BLaER1 (cell line): ENCODE data around the gene CADM1.

Experiments used
- H3K27ac ChIP-seq: shearing (Covaris generic); formaldehyde crosslinking; 2 replicates; pipeline ENCODE4 v1.8.1; 2022
- H3K27me3 ChIP-seq: shearing (Covaris generic); formaldehyde crosslinking; 2 replicates; pipeline ENCODE4 v1.8.1; 2022
- H3K36me3 ChIP-seq: shearing (Covaris generic); formaldehyde crosslinking; 2 replicates; pipeline ENCODE4 v1.8.1; 2022
- H3K4me1 ChIP-seq: shearing (Covaris generic); formaldehyde crosslinking; 2 replicates; pipeline ENCODE4 v1.8.1; 2022
- H3K4me2 ChIP-seq: shearing (Covaris generic); formaldehyde crosslinking; 2 replicates; pipeline ENCODE4 v1.8.1; 2022
- H3K4me3 ChIP-seq: shearing (Covaris generic); formaldehyde crosslinking; 2 replicates; pipeline ENCODE4 v1.8.1; 2022
- H3K9ac ChIP-seq: shearing (Covaris generic); formaldehyde crosslinking; 2 replicates; pipeline ENCODE4 v1.8.1; 2022
- H3K9me3 ChIP-seq: shearing (Covaris generic); formaldehyde crosslinking; 2 replicates; pipeline ENCODE4 v1.8.1; 2022
- H4K20me1 ChIP-seq: shearing (Covaris generic); formaldehyde crosslinking; 2 replicates; pipeline ENCODE4 v1.8.1; 2022
- Cebpa-rat ChIP-seq: shearing (Covaris generic); IDR thresholded peaks from 2 replicates; pipeline ENCODE4 v1.8.1; 2022

Gene CADM1

DNA sequence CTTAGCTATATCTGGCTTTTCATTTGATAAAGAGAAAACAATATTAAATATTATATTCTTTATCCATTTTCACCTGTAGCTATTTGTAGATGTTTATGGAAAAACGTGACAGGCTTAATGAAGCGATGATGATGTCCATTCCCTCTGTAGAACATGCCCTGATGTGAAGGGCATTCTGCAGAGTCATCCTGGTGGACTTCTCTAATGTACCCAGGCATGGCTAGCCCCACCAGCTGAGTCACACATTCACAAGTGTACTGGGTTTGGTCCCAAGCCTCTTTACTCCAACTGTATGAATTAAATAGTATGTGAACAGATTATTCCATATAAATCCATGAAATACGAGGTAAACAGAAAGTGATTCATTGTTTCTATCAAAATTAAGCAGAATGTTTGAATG lies 139.3 kb downstream of the CADM1 start:
- H3K27ac ChIP-seq, result no peak overlapping the region
- no peaks in the 10 kb centered on the region for H3K4me1 ChIP-seq
- no peaks in the 10 kb centered on the region for H3K36me3 ChIP-seq
- no peak overlapping the region for H3K4me3 ChIP-seq
- no peaks in the 10 kb centered on the region for H3K9me3 ChIP-seq
- H3K9ac ChIP-seq, result no peak overlapping the region
- TF ChIP-seq Cebpa-rat, result no peak
- no peaks in the 10 kb centered on the region for H4K20me1 ChIP-seq
- no peaks in the 10 kb centered on the region for H3K27me3 ChIP-seq
- no peak overlapping the region for H3K4me2 ChIP-seq

GRCh38 chr11:115363921-115364320 lies 140.3 kb downstream of the CADM1 start:
- H3K27me3 ChIP-seq, result no peaks in the 10 kb centered on the region
- no peaks in the 10 kb centered on the region for H4K20me1 ChIP-seq
- no peaks in the 10 kb centered on the region for H3K9me3 ChIP-seq
- H3K4me2 ChIP-seq, result no peak overlapping the region
- no peak overlapping the region for H3K27ac ChIP-seq
- H3K9ac ChIP-seq, result no peak overlapping the region
- no peak overlapping the region for H3K4me3 ChIP-seq
- TF ChIP-seq Cebpa-rat, result no peak
- no peaks in the 10 kb centered on the region for H3K4me1 ChIP-seq
- H3K36me3 ChIP-seq, result no peaks in the 10 kb centered on the region

DNA sequence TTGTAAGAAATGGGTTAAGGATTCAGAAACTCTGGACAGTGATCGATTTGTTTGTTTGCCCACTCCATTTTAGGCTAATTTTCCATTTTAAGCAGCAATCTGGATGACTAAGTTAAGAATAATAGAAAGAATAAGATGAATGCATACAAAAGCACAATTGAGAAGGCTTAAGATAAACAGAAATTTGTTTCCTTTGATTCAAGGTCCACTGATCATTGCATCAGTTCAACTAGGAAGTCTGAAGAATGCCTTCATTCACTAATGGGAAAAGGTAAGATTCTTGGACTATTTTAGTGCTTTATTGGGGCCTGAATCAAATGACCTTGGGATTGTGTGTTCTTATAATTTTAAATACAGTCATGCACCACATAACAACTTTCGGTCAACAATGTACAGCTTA lies 140.8 kb downstream of the CADM1 start:
- Histone ChIP-seq H4K20me1 (no peaks in the 10 kb centered on the region), H3K36me3 (no peaks in the 10 kb centered on the region), H3K9me3 (no peaks in the 10 kb centered on the region), H3K9ac (no peak overlapping the region), H3K4me1 (no peaks in the 10 kb centered on the region), H3K4me2 (no peak overlapping the region), H3K27ac (no peak overlapping the region), H3K27me3 (no peaks in the 10 kb centered on the region), H3K4me3 (no peak overlapping the region)
- TF ChIP-seq Cebpa-rat, result no peak

GRCh38 chr11:115362997-115363396 lies 141.2 kb downstream of the CADM1 start:
- Histone ChIP-seq H3K4me2 (no peak overlapping the region), H3K4me3 (no peak overlapping the region), H3K9ac (no peak overlapping the region), H4K20me1 (no peaks in the 10 kb centered on the region), H3K4me1 (no peaks in the 10 kb centered on the region), H3K9me3 (no peaks in the 10 kb centered on the region), H3K36me3 (no peaks in the 10 kb centered on the region), H3K27ac (no peak overlapping the region), H3K27me3 (no peaks in the 10 kb centered on the region)
- TF ChIP-seq Cebpa-rat, result no peak

GRCh38 chr11:115361025-115361424 lies 143.2 kb downstream of the CADM1 start:
- no peaks in the 10 kb centered on the region for H4K20me1 ChIP-seq

GRCh38 chr11:115360186-115360824 lies 143.9 kb downstream of the CADM1 start:
- Histone ChIP-seq H3K4me1 (no peaks in the 10 kb centered on the region), H3K9me3 (no peaks in the 10 kb centered on the region), H3K27me3 (no peaks in the 10 kb centered on the region), H3K36me3 (no peaks in the 10 kb centered on the region), H3K27ac (no peak overlapping the region), H3K9ac (no peak overlapping the region), H3K4me3 (no peak overlapping the region), H3K4me2 (no peak overlapping the region), H4K20me1 (no peaks in the 10 kb centered on the region)
- no peak for TF ChIP-seq Cebpa-rat

More at GRCh38 chr11:115361025-115361424, 143.2 kb downstream of the CADM1 start:
- Histone ChIP-seq H3K4me2 (no peak overlapping the region), H3K4me3 (no peak overlapping the region), H3K4me1 (no peaks in the 10 kb centered on the region), H3K36me3 (no peaks in the 10 kb centered on the region), H3K27ac (no peak overlapping the region), H3K9ac (no peak overlapping the region), H3K27me3 (no peaks in the 10 kb centered on the region), H3K9me3 (no peaks in the 10 kb centered on the region)
- no peak for TF ChIP-seq Cebpa-rat

DNA sequence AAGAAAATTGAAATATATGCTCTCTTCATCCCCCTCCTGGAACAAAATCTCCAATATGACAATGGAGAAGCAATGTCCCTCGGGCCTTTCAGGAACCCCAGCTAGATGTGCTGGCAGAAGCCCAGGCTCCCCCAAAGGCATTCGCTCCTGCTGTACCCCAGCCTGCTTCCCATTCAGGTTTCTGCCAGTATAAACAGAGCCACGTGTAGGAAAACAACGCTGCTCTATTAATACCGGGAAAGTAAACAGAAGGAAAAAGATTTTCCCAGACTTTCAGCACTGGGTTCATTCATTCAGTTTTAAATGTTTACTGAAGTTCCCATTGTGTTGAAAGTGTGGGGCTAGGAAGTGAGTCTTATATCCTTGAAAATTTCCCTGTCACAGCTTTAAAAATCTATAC lies 147.1 kb downstream of the CADM1 start:
- no peaks in the 10 kb centered on the region for H4K20me1 ChIP-seq
- no peak for TF ChIP-seq Cebpa-rat
- H3K36me3 ChIP-seq, result no peaks in the 10 kb centered on the region
- H3K9me3 ChIP-seq, result no peaks in the 10 kb centered on the region
- H3K27ac ChIP-seq, result no peak overlapping the region
- H3K4me2 ChIP-seq, result no peak overlapping the region
- no peaks in the 10 kb centered on the region for H3K4me1 ChIP-seq
- no peak overlapping the region for H3K9ac ChIP-seq
- no peak overlapping the region for H3K4me3 ChIP-seq
- no peaks in the 10 kb centered on the region for H3K27me3 ChIP-seq

GRCh38 chr11:115352805-115353485 lies 151.3 kb downstream of the CADM1 start:
- no peak for TF ChIP-seq Cebpa-rat
- H3K4me2 ChIP-seq, result no peak overlapping the region
- no peak overlapping the region for H3K4me3 ChIP-seq

GRCh38 chr11:115349335-115350017 lies 154.7 kb downstream of the CADM1 start:
- H3K27ac ChIP-seq, result no peak overlapping the region
- H3K9ac ChIP-seq, result no peak overlapping the region
- no peaks in the 10 kb centered on the region for H3K36me3 ChIP-seq
- TF ChIP-seq Cebpa-rat, result no peak
- no peak overlapping the region for H3K4me2 ChIP-seq
- H3K4me1 ChIP-seq, result peaks cover 7% of the 10 kb centered on the region; the same call in 1 of the 2 replicates
- H4K20me1 ChIP-seq, result no peaks in the 10 kb centered on the region
- no peaks in the 10 kb centered on the region for H3K27me3 ChIP-seq
- H3K4me3 ChIP-seq, result no peak overlapping the region
- no peaks in the 10 kb centered on the region for H3K9me3 ChIP-seq

More at GRCh38 chr11:115352805-115353485, 151.3 kb downstream of the CADM1 start:
- H3K27ac ChIP-seq, result no peak overlapping the region
- H3K9me3 ChIP-seq, result no peaks in the 10 kb centered on the region
- H3K9ac ChIP-seq, result no peak overlapping the region
- H3K27me3 ChIP-seq, result no peaks in the 10 kb centered on the region
- no peaks in the 10 kb centered on the region for H3K4me1 ChIP-seq
- no peaks in the 10 kb centered on the region for H3K36me3 ChIP-seq
- no peaks in the 10 kb centered on the region for H4K20me1 ChIP-seq

DNA sequence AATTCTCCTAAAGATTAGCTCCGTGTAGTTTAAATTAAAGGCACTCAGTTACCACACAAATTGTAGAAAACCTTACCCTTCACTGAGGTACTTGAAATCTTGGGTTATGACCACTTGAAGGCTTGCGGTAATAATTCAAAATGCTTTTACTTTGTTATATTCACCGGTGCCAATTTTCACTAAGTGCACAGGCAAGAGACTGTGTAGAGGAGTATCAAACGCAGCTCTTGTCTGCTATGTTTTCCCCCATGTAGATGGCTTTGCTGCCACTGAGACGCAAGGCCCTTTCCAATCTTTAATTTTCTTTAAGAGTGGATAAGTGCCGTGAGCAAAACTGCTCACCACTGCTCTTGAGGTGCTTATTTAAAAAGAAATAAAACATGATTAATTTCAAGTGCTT lies 155.8 kb downstream of the CADM1 start:
- Histone ChIP-seq H3K27me3 (no peaks in the 10 kb centered on the region), H3K9ac (no peak overlapping the region), H3K4me1 (peaks cover 7% of the 10 kb centered on the region; the same call in 1 of the 2 replicates), H3K36me3 (no peaks in the 10 kb centered on the region), H4K20me1 (no peaks in the 10 kb centered on the region), H3K4me3 (no peak overlapping the region), H3K9me3 (no peaks in the 10 kb centered on the region), H3K27ac (no peak overlapping the region), H3K4me2 (no peak overlapping the region)
- no peak for TF ChIP-seq Cebpa-rat
